ENCODE results near the gene SLC16A7.
"Not testable (repeated sequence)": the region's sequence is repeated elsewhere in the genome, so short reads cannot be mapped to it uniquely, and the experiment has no call there.

Gene SLC16A7

GRCh38 chr12:59736359-59736758 is 140.5 kb downstream of the SLC16A7 start:
- no peak for DNase-seq

GRCh38 chr12:59736786-59737185 is 141.0 kb downstream of the SLC16A7 start:
- DNase-seq: peak in 1 of 4 experiments; percentile 3

GRCh38 chr12:59737725-59738463 is 142.1 kb downstream of the SLC16A7 start:
- no peak for DNase-seq

- DNase-seq: no peak
Observed at GRCh38 chr12:59742841-59743240, 147.0 kb downstream of the SLC16A7 start.

DNA sequence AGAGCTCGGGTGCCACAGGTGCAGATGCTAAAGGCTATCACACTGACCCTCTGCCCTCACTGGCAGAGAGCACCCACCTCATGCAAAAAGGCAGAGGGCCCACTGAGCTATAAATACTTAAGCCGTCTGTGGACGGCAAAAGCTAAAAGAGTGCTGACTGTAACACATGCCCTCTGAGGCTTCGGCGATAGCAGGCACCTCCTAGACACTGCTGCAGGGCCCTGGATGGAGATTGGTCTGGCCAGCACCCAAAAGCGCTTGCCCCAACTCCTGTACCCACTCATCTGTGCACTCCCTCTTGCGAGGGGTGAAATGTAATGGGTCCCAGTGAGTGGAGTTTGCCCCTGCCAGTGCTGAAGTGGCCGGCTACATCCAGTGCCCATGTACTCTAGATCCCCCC is 148.7 kb downstream of the SLC16A7 start:
- no peak for DNase-seq

DNA sequence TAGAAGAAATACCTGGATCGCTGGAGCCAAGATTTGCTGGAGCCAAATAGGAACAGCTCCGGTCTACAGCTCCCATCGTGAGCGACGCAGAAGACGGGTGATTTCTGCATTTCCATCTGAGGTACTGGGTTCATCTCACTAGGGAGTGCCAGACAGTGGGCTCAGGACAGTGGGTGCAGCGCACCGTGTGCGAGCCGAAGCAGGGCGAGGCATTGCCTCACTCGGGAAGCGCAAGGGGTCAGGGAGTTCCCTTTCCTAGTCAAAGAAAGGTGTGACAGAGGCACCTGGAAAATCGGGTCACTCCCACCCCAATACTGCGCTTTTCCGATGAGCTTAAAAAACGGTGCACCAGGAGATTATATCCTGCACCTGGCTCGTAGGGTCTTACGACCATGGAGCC is 155.3 kb downstream of the SLC16A7 start:
- not testable (repeated sequence) for DNase-seq

- no peak for DNase-seq
Observed at GRCh38 chr12:59761542-59761941, 165.7 kb downstream of the SLC16A7 start.

DNA sequence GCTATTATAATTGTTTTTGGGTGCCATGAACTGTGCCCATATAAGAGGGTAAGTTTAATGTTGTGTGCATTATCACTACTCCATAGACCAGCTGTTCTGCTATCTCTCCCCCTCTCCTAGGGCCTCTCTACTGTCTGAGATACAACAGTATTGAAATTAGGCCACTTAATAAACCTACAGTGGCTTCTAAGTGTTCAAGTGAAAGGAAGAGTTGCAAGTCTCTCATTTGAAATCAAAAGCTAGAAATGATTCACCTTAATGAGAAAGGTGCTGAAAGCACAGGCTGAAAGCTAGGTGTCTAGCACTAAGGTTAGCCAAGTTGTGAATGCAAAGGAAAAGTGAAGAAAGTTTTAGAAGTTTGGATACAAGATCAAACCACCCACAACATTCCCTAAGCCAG is 168.0 kb downstream of the SLC16A7 start:
- no peak for DNase-seq

- no peak for DNase-seq
Observed at GRCh38 chr12:59768031-59768430, 172.2 kb downstream of the SLC16A7 start.

DNA sequence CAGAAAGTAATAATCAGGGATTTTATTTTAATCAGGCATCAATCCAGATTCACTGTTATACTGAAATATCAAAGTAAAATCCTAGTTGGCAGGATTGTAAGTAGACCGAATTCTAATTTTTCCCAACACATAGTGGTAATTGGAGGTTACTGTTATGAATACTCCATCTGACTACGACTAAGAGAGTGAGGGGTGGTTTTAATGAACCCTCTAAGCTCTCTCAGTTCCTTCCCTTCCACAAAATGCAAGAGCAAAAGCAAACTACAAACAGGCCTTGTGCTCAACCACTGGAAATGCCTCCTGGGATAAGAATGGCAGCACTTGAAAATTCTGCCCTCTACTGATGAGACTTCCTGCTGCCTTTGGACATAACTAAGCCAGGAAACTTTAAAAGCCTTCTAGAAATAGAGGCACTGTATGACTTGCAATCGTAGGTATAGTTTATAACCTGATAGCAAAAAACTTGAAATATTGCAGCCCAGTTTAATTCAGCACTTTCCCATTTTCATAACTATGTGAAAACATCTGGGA is 184.8 kb downstream of the SLC16A7 start:
- peak in 3 of 4 experiments; percentile 25 to 53 (median 49) for DNase-seq

- no peak for DNase-seq
Observed at GRCh38 chr12:59787610-59788009, 191.8 kb downstream of the SLC16A7 start.

DNA sequence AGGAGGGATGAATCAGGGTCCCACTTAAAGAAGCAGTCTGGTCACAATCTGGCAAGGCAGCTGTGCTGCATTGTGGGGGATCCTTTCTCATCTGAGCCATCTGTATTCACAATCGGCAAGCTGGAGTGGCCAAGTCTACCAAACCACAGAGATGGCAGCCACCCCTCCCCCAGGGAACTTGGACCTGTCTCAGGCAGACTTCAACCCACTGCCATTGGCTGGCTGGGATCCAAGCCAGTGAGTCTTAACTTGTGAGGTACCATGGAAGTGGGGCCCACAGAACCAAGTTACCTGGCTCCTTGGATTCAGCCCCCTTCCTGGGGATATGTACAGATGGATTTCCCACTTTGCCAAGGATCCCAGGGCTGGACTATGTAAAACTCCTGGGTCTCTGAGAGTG is 196.8 kb downstream of the SLC16A7 start:
- DNase-seq: no peak

DNA sequence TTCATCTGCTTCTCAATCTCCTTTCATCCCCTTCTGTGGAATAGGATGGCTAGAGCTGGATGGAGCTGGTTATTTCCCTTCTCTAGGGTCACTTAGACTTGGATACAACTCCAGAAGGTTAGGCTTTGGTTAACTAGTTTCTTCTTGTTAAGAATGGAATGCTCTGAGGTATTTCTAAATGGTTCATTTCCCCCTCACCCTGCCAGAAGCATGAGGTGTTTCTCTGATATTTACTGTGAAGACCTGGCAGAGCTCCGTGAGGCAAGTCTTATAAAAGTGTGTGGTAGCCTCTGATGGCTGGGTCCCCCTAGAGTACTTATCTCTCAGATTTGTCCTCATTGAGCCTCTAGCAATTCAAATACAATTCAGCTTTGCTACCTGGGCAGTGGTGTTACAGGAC is 207.9 kb downstream of the SLC16A7 start:
- no peak for DNase-seq

DNA sequence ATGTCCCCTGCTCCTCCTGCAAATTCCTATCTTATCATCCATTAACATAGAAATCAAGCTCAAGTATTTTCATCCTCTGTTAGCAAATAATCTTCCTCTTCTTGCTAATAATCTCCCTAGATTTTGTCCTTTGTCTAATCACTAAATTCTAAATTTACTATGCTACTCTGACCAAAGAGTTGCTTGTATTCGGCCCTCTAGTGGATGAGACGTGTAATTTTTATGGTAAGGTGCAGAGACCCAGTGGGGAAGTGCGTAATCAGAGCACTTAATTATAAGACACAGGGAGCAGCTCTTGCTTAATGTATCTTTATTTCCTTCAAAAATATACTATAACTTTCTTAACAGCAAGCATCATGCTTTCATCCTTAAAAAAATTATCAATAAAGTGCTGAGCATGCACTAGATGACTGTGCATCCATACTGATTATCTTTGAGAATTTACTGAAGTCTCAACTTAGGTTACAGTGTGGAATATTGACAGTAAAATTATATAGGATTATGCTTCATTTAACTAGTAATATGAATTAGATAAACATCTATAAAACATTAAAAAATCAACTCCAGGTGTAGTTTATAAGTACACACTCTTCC is 212.6 kb downstream of the SLC16A7 start:
- DNase-seq: peak; percentile 33 to 76 (median 48)

DNA sequence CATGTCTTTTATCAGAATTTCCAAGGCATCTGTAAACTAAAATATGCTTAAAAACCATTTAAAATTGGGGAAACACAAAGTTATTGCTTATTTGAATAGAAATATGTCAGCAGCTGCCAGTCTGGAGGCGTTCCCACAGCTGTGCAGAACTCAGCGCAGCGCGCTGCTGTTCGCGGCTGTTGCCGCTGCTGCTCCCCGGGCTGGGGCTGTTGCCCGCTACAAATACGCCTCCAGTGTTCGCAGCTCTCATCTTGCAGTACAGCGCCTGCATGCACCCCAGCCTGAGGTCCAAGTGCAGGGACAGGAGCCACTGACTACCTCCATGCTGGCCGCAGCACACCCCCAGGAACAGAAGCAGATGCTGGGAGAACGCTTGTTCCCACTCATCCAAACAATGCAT is 216.2 kb downstream of the SLC16A7 start:
- no peak for DNase-seq

GRCh38 chr12:59812716-59813115 is 216.9 kb downstream of the SLC16A7 start:
- DNase-seq: no peak

DNA sequence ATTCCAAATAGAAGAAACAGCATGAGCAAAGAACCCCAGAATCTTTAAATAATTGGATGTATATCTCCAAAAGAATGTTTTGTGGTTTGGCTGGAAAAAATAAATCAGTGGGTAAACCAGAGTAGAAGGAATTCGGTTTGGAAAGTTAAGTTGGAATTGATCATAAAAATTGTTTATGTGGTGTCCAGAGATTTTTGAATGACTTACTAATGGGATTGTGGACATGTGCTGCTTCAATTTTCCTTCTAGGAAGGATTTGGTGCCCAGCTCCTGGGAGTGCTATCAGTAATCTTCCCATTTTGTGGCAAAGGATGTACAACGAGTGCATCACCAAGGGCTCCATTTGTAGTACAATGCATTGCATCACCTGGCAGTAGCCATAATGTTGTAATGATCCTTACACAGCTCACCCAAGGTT is 224.8 kb downstream of the SLC16A7 start:
- no peak for DNase-seq

GRCh38 chr12:59823567-59823966 is 227.7 kb downstream of the SLC16A7 start:
- no peak for DNase-seq

DNA sequence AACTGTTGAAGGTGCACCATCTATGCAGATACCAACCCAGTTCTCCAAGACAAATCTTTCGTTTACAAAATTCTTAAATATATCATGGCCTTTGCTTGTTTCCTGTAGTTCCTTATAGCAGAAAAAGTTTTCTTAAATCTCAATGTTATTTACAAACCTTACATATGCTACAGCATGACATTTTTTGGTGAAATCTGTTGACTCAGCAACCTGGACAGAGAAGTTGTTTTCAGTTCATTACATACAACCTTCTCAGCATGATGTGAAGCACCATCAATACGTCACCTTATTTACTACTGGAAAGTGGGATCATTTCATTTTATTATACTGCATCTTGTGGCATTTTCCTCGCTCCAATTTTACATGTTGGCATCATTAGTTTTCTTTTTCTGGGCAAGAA is 231.9 kb downstream of the SLC16A7 start:
- no peak for DNase-seq

DNA sequence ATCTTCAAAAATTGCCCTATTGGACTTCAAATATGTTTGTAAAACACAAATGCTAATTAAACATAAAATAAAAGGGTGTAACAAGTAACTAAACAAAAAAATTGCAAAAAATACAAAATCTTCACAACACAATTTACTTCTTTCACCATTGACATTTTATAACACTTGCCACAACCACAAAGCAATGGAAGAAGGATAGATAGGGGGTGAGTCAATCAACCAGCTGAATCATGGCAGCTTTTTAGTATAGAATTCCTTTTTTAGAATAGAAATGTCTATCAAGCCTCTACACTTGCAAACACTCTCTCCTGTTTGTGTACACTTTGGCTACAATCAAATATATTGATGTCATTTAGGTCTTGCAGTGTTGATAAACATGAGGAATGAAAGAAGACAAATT is 232.7 kb downstream of the SLC16A7 start:
- DNase-seq: no peak

DNA sequence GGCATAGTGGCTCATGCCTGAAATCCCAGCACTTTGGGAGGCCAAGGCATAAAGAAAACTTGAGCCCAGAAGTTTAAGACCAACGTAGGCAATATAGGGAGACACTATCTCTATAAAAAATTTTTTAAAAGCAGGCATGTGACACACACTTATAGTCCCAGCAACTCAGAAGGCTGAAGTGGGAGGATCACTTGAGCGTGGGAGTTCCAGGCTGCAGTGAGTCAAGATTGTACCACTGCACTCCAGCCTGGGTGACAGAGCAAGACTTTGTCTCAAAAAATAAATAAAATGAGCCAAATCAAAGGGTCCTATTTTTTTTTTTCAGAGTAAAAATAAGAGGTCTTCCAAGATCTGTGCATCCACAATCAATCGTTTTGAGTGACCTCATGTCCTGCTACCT is 237.6 kb downstream of the SLC16A7 start:
- DNase-seq: peak in 3 of 4 experiments; percentile 2 to 21 (median 15)

- peak; percentile 37 to 64 (median 51) for DNase-seq
Observed at GRCh38 chr12:59834659-59835474, 239.0 kb downstream of the SLC16A7 start.

Measured in suppressor macrophage (primary cell).